HEK293 (cell line): Measurements from ENCODE around the gene AP5Z1.

Experiments used
- CTCF ChIA-PET: fragments of 350-600 bp; formaldehyde crosslinking; extraction: SDS; loops from one replicate; lab custom pipeline; 2021; ENCODE audit warnings: antibody characterized with exemption; lab: Yijun Ruan, JAX
- POLR2A ChIA-PET: fragments of 300-600 bp; formaldehyde crosslinking; extraction: SDS; loops from one replicate; lab custom pipeline; 2020; ENCODE audit warnings: antibody characterized with exemption, inconsistent platforms; lab: Yijun Ruan, JAX
- H3K27ac ChIP-seq: fragments of 200-500 bp; sonication (Bioruptor generic); 2 replicates; pipeline ENCODE4 v1.5.1; 2014; ENCODE audit warnings: low read depth, low read length, control low read depth, inconsistent platforms; ENCODE audit errors: extremely low read depth
- H3K36me3 ChIP-seq, 2 experiments: fragments of 200-500 bp in 1 of 2; sonication (Bioruptor generic) in 1 of 2; 1 replicate in 1 of 2; 2 replicates in 1 of 2; pipeline ENCODE4 v1.5.1; 2014 to 2017; ENCODE audit warnings: inconsistent platforms in 2 of 2, low read length in 2 of 2; ENCODE audit not compliant: control insufficient read depth in 2 of 2, insufficient read depth in 1 of 2
- H3K4me1 ChIP-seq: fragments of 200-500 bp; sonication (Bioruptor generic); 2 replicates; pipeline ENCODE4 v1.5.1; 2014; ENCODE audit warnings: mild to moderate bottlenecking, low read length, inconsistent platforms; ENCODE audit not compliant: control insufficient read depth, insufficient read depth
- H3K4me3 ChIP-seq: 2 replicates; pipeline ENCODE4 v1.5.1; 2011; ENCODE audit warnings: low read depth, mild to moderate bottlenecking, control low read depth, low read length, moderate library complexity
- H3K9me3 ChIP-seq: fragments of 200-500 bp; sonication (Bioruptor generic); 2 replicates; pipeline ENCODE4 v1.5.1; 2014; ENCODE audit warnings: low read depth, low read length, inconsistent platforms; ENCODE audit not compliant: control insufficient read depth, insufficient read depth
- FEZF1 ChIP-seq: fragments of 450-650 bp; formaldehyde crosslinking; IDR thresholded peaks from 2 replicates; pipeline ENCODE4 v1.5.1; 2016; ENCODE audit warnings: missing biosample characterization, missing genetic modification characterization
- IKZF3 ChIP-seq: fragments of 450-650 bp; IDR thresholded peaks from 2 replicates; pipeline ENCODE4 v1.5.0; 2018; ENCODE audit warnings: missing biosample characterization, mild to moderate bottlenecking, missing genetic modification characterization, moderate library complexity
- TCF7L2 ChIP-seq: IDR thresholded peaks from 2 replicates; pipeline ENCODE4 v1.6.1; 2011; ENCODE audit warnings: low read depth, mild to moderate bottlenecking, inconsistent platforms, low read length, moderate library complexity, borderline replicate concordance
- WT1 ChIP-seq: fragments of 450-650 bp; formaldehyde crosslinking; IDR thresholded peaks from 2 replicates; pipeline ENCODE4 v1.5.1; 2016; ENCODE audit warnings: missing biosample characterization, missing genetic modification characterization
- ZNF23 ChIP-seq: fragments of 450-650 bp; formaldehyde crosslinking; IDR thresholded peaks from 2 replicates; pipeline ENCODE4 v1.5.1; 2016; ENCODE audit warnings: missing biosample characterization, missing genetic modification characterization, borderline replicate concordance
- ZNF335 ChIP-seq: fragments of 450-650 bp; formaldehyde crosslinking; conservative IDR thresholded peaks from 2 replicates; pipeline ENCODE4 v1.5.1; 2016; ENCODE audit warnings: missing biosample characterization, missing genetic modification characterization
- ZNF394 ChIP-seq: fragments of 450-650 bp; formaldehyde crosslinking; IDR thresholded peaks from 2 replicates; pipeline ENCODE4 v1.5.1; 2016; ENCODE audit warnings: missing biosample characterization, missing genetic modification characterization, mild to moderate bottlenecking, moderate library complexity, borderline replicate concordance
- ZNF514 ChIP-seq: fragments of 450-650 bp; formaldehyde crosslinking; IDR thresholded peaks from 2 replicates; pipeline ENCODE4 v1.5.1; 2016; ENCODE audit warnings: missing biosample characterization, missing genetic modification characterization
- ZNF529 ChIP-seq: fragments of 450-650 bp; formaldehyde crosslinking; IDR thresholded peaks from 2 replicates; pipeline ENCODE4 v1.5.1; 2017; ENCODE audit warnings: missing genetic modification characterization, missing biosample characterization; ENCODE audit not compliant: insufficient replicate concordance
- ZNF530 ChIP-seq: fragments of 450-650 bp; formaldehyde crosslinking; IDR thresholded peaks from 2 replicates; pipeline ENCODE4 v1.5.1; 2016; ENCODE audit warnings: low read depth, missing biosample characterization, missing genetic modification characterization
- ZNF600 ChIP-seq: fragments of 450-650 bp; formaldehyde crosslinking; IDR thresholded peaks from 2 replicates; pipeline ENCODE4 v1.5.1; 2016; ENCODE audit warnings: missing biosample characterization, missing genetic modification characterization
- ZNF76 ChIP-seq: fragments of 450-650 bp; formaldehyde crosslinking; IDR thresholded peaks from 2 replicates; pipeline ENCODE4; 2016; ENCODE audit warnings: low read depth, missing biosample characterization, missing genetic modification characterization, borderline replicate concordance
- ZNF777 ChIP-seq: fragments of 450-650 bp; formaldehyde crosslinking; IDR thresholded peaks from 2 replicates; pipeline ENCODE4 v1.5.1; 2017; ENCODE audit warnings: missing biosample characterization, missing genetic modification characterization, borderline replicate concordance
- ZNF843 ChIP-seq: fragments of 450-650 bp; formaldehyde crosslinking; IDR thresholded peaks from 2 replicates; pipeline ENCODE4 v1.5.1; 2016; ENCODE audit warnings: missing biosample characterization, missing genetic modification characterization
- TF ChIP-seq, protein P1 (sequence below): fragments of 450-650 bp; formaldehyde crosslinking; IDR thresholded peaks from 2 replicates; pipeline ENCODE4 v1.5.1; 2016; ENCODE audit warnings: missing biosample characterization, missing genetic modification characterization
- TF ChIP-seq, protein P2 (sequence below): fragments of 450-650 bp; formaldehyde crosslinking; IDR thresholded peaks from 2 replicates; pipeline ENCODE4; 2016; ENCODE audit warnings: missing biosample characterization, missing genetic modification characterization
- TF ChIP-seq, protein P3 (sequence below): fragments of 450-650 bp; IDR thresholded peaks from 2 replicates; pipeline ENCODE4 v1.5.1; 2018; ENCODE audit warnings: missing biosample characterization, mild to moderate bottlenecking, missing genetic modification characterization
- TF ChIP-seq, protein P4 (sequence below): fragments of 450-650 bp; formaldehyde crosslinking; IDR thresholded peaks from 2 replicates; pipeline ENCODE4 v1.5.1; 2016; ENCODE audit warnings: missing biosample characterization, missing genetic modification characterization
- TF ChIP-seq, protein P5 (sequence below): fragments of 450-650 bp; formaldehyde crosslinking; IDR thresholded peaks from 2 replicates; pipeline ENCODE4 v1.5.1; 2016; ENCODE audit warnings: missing biosample characterization, missing genetic modification characterization
- TF ChIP-seq, protein P6 (sequence below): fragments of 450-650 bp; formaldehyde crosslinking; IDR thresholded peaks from 2 replicates; pipeline ENCODE4 v1.5.1; 2016; ENCODE audit warnings: missing biosample characterization, missing genetic modification characterization

Gene AP5Z1

DNA sequence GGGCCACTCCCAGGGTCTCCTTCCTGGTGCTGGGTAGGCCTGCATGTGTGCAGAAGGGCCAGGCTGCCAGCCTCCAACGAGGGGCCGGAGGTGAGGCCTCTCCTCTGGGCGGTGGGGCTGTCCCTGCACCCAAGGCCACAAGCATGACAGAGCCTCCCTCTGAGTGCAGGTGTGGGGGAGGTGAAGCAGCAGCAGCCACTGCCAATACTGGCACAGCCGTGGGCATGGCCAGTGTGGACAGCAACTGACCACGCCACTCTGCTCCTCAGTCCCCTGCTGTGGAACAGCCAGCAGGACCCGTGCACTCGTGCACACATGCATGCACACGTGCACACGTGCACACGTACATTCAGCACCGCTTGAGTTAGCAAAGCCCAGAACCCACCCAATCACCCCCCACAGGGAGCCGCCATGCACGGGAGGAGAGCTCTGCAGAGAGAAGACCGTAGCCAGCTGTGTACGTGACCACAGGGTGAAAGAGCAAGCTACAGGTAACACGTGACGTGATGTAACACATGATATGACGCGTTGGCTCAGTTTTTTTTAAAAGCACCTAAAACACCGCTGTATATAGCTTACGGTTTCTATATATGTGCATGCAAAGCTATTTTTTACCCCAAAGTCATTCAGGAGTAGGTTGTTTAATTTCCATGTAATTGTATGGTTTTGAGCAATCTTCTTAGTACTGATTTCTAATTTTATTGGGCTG is 63.4 kb downstream of the AP5Z1 start:
- ChIA-PET POLR2A (no interaction called here), CTCF (interaction anchor here (0.8 to 1.2 kb wide), 2 partner anchors 8 to 15 kb away, joined by 3 read pairs; no protein-coding TSS in a partner anchor)
- no peak overlapping the region for H3K27ac ChIP-seq
- no peak overlapping the region for H3K4me3 ChIP-seq
- TF ChIP-seq, protein P1, sequence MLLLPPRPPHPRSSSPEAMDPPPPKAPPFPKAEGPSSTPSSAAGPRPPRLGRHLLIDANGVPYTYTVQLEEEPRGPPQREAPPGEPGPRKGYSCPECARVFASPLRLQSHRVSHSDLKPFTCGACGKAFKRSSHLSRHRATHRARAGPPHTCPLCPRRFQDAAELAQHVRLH (tag by site-specific recombination): no peak
- TF ChIP-seq, protein P2, sequence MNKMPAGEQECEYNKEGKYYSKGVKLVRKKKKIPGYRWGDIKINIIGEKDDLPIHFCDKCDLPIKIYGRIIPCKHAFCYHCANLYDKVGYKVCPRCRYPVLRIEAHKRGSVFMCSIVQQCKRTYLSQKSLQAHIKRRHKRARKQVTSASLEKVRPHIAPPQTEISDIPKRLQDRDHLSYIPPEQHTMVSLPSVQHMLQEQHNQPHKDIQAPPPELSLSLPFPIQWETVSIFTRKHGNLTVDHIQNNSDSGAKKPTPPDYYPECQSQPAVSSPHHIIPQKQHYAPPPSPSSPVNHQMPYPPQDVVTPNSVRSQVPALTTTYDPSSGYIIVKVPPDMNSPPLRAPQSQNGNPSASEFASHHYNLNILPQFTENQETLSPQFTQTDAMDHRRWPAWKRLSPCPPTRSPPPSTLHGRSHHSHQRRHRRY (tag by site-specific recombination): no peak
- TF ChIP-seq ZNF335: no peak
- TF ChIP-seq, all 188 proteins: peak for 0
- Histone ChIP-seq H3K9me3 (no peaks in the 10 kb centered on the region), H3K36me3 (no peaks in the 10 kb centered on the region), H3K4me1 (no peaks in the 10 kb centered on the region)

DNA sequence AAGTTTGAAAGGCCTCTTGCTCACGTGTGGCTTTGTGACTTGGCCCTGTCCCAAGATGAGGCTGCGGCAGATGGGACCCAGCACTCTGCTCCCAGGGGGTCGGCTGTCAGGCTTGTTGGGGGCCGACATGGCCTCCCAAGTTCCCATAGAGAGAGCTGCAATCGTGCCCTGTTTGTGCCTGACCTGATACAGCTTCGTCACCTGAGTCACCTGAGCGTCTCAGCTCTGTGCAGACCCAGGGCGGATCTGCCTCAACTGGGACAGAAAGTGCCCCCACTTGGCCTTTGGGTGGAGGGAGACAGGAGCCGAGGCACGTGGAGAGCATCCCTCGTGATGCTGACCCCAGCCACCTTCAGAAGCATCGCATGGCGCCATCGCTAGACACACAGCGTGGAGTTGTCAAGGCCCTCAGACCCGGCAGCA is 64.7 kb downstream of the AP5Z1 start:
- H3K27ac ChIP-seq: no peak overlapping the region
- CTCF ChIA-PET: no interaction called here
- TF ChIP-seq, protein P3, sequence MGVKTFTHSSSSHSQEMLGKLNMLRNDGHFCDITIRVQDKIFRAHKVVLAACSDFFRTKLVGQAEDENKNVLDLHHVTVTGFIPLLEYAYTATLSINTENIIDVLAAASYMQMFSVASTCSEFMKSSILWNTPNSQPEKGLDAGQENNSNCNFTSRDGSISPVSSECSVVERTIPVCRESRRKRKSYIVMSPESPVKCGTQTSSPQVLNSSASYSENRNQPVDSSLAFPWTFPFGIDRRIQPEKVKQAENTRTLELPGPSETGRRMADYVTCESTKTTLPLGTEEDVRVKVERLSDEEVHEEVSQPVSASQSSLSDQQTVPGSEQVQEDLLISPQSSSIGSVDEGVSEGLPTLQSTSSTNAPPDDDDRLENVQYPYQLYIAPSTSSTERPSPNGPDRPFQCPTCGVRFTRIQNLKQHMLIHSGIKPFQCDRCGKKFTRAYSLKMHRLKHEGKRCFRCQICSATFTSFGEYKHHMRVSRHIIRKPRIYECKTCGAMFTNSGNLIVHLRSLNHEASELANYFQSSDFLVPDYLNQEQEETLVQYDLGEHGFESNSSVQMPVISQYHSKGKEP: no peak
- TF ChIP-seq, protein P4, sequence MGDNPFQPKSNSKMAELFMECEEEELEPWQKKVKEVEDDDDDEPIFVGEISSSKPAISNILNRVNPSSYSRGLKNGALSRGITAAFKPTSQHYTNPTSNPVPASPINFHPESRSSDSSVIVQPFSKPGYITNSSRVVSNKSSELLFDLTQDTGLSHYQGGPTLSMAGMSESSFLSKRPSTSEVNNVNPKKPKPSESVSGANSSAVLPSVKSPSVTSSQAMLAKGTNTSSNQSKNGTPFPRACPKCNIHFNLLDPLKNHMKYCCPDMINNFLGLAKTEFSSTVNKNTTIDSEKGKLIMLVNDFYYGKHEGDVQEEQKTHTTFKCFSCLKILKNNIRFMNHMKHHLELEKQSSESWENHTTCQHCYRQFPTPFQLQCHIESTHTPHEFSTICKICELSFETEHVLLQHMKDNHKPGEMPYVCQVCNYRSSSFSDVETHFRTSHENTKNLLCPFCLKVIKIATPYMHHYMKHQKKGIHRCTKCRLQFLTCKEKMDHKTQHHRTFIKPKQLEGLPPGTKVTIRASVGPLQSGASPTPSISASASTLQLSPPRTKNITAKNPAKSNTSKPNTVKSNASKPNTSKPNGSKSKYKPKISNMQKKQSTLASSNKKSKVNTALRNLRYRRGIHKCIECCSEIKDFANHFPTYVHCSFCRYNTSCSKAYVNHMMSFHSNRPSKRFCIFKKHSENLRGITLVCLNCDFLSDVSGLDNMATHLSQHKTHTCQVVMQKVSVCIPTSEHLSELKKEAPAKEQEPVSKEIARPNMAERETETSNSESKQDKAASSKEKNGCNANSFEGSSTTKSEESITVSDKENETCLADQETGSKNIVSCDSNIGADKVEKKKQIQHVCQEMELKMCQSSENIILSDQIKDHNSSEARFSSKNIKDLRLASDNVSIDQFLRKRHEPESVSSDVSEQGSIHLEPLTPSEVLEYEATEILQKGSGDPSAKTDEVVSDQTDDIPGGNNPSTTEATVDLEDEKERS: no peak
- TF ChIP-seq ZNF514: no peak
- no peak for TF ChIP-seq ZNF23 (tag by site-specific recombination)
- TF ChIP-seq, protein P5, sequence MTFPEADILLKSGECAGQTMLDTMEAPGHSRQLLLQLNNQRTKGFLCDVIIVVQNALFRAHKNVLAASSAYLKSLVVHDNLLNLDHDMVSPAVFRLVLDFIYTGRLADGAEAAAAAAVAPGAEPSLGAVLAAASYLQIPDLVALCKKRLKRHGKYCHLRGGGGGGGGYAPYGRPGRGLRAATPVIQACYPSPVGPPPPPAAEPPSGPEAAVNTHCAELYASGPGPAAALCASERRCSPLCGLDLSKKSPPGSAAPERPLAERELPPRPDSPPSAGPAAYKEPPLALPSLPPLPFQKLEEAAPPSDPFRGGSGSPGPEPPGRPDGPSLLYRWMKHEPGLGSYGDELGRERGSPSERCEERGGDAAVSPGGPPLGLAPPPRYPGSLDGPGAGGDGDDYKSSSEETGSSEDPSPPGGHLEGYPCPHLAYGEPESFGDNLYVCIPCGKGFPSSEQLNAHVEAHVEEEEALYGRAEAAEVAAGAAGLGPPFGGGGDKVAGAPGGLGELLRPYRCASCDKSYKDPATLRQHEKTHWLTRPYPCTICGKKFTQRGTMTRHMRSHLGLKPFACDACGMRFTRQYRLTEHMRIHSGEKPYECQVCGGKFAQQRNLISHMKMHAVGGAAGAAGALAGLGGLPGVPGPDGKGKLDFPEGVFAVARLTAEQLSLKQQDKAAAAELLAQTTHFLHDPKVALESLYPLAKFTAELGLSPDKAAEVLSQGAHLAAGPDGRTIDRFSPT (tag by site-specific recombination): no peak
- TF ChIP-seq, protein P6, sequence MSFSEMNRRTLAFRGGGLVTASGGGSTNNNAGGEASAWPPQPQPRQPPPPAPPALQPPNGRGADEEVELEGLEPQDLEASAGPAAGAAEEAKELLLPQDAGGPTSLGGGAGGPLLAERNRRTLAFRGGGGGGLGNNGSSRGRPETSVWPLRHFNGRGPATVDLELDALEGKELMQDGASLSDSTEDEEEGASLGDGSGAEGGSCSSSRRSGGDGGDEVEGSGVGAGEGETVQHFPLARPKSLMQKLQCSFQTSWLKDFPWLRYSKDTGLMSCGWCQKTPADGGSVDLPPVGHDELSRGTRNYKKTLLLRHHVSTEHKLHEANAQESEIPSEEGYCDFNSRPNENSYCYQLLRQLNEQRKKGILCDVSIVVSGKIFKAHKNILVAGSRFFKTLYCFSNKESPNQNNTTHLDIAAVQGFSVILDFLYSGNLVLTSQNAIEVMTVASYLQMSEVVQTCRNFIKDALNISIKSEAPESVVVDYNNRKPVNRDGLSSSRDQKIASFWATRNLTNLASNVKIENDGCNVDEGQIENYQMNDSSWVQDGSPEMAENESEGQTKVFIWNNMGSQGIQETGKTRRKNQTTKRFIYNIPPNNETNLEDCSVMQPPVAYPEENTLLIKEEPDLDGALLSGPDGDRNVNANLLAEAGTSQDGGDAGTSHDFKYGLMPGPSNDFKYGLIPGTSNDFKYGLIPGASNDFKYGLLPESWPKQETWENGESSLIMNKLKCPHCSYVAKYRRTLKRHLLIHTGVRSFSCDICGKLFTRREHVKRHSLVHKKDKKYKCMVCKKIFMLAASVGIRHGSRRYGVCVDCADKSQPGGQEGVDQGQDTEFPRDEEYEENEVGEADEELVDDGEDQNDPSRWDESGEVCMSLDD (tag by site-specific recombination): no peak
- TF ChIP-seq ZNF76 (tag by site-specific recombination): no peak
- TF ChIP-seq ZNF394 (tag by site-specific recombination): no peak
- TF ChIP-seq FEZF1 (tag by site-specific recombination): no peak
- no peak for TF ChIP-seq ZNF600 (tag by site-specific recombination)
- TF ChIP-seq WT1 (tag by site-specific recombination): no peak
- no peak for TF ChIP-seq ZNF529
- TF ChIP-seq TCF7L2: no peak
- no peak for TF ChIP-seq IKZF3 (tag by site-specific recombination)
- no peak for TF ChIP-seq ZNF777 (tag by site-specific recombination)
- TF ChIP-seq ZNF530 (tag by site-specific recombination): no peak
- no peak for TF ChIP-seq ZNF843
- TF ChIP-seq, all 188 proteins: peak for 0
- Histone ChIP-seq H3K4me3 (no peak overlapping the region), H3K36me3 (no peaks in the 10 kb centered on the region), H3K9me3 (no peaks in the 10 kb centered on the region), H3K4me1 (no peaks in the 10 kb centered on the region)
- POLR2A ChIA-PET: no interaction called here
